H1 (cell line): ENCODE data around the gene FOXO6. TPM values are rescaled to one million over a fixed set of nuclear protein-coding genes. Genes with fewer than 3 reads are reported as not detected.

ENCODE experiments used
- CTCF ChIA-PET: fragments of 300-600 bp; sonication (Branson Sonifier 250); formaldehyde crosslinking; loops from one replicate; lab custom pipeline; 2021; ENCODE audit not compliant: partially characterized antibody; lab: Charles Lee
- POLR2A ChIA-PET: fragments of 300-600 bp; sonication (Branson Sonifier 250); formaldehyde crosslinking; loops from one replicate; lab custom pipeline; 2021; ENCODE audit warnings: inconsistent platforms; ENCODE audit not compliant: partially characterized antibody; lab: Charles Lee
- DNase-seq, 2 experiments: peaks; one replicate each; pipeline versions ENCODE4 v3.0.0 to v3.0.0-alpha.2; 2010 to 2022; ENCODE audit warnings: low spot score in 2 of 2, low read depth in 1 of 2, mixed read lengths in 1 of 2
- FAIRE-seq: peaks from 2 replicates; lab custom pipeline; 2011; peaks lifted over from hg19 to GRCh38; lab: Jason Lieb, UNC
- H2AFZ ChIP-seq: 2 replicates; pipeline ENCODE4 v1.8.1; 2012; ENCODE audit warnings: low read length, inconsistent platforms
- H2AK5ac ChIP-seq: 2 replicates; pipeline ENCODE4 v1.6.1; 2013; ENCODE audit warnings: low read depth, low read length
- H2BK120ac ChIP-seq: replicated peaks from 2 replicates; pipeline ENCODE3; 2013; ENCODE audit warnings: low read depth, low read length, inconsistent platforms
- H2BK12ac ChIP-seq: 2 replicates; pipeline ENCODE4 v1.6.1; 2013; ENCODE audit warnings: low read depth, low read length
- H2BK15ac ChIP-seq: 2 replicates; pipeline ENCODE4 v1.6.1; 2013; ENCODE audit warnings: low read length
- H2BK20ac ChIP-seq: 2 replicates; pipeline ENCODE4 v1.6.1; 2013; ENCODE audit warnings: low read length
- H2BK5ac ChIP-seq: 2 replicates; pipeline ENCODE4 v1.6.1; 2013; ENCODE audit warnings: low read depth, low read length
- H3K14ac ChIP-seq: 2 replicates; pipeline ENCODE4 v1.6.1; 2013; ENCODE audit warnings: inconsistent platforms; ENCODE audit not compliant: insufficient read length
- H3K18ac ChIP-seq: 2 replicates; pipeline ENCODE4 v1.6.1; 2013; ENCODE audit warnings: low read length; ENCODE audit errors: extremely low read depth
- H3K23ac ChIP-seq: 2 replicates; pipeline ENCODE4 v1.6.1; 2013; ENCODE audit warnings: inconsistent platforms; ENCODE audit not compliant: insufficient read length
- H3K23me2 ChIP-seq: 2 replicates; pipeline ENCODE4 v1.6.1; 2013; ENCODE audit warnings: low read depth, low read length
- H3K27ac ChIP-seq: 2 replicates; pipeline ENCODE4 v1.6.1; 2011; ENCODE audit warnings: low read depth, low read length, inconsistent platforms
- H3K27me3 ChIP-seq, 4 experiments: replicated peaks in 1 of 4; 1 replicate in 1 of 4; 2 replicates in 3 of 4; pipeline versions ENCODE4 v1.6.1 to v1.8.1; 2011 to 2013; ENCODE audit warnings: low read length in 3 of 4, mild to moderate bottlenecking in 3 of 4, inconsistent platforms in 2 of 4, mixed read lengths in 2 of 4, moderate library complexity in 1 of 4; ENCODE audit not compliant: control insufficient read depth in 3 of 4, insufficient read depth in 3 of 4; ENCODE audit errors: extremely low read depth in 1 of 4
- H3K36me3 ChIP-seq, 4 experiments: 2 replicates each; pipeline versions ENCODE4 v1.6.1 to v1.8.1; 2011 to 2013; ENCODE audit warnings: mild to moderate bottlenecking in 4 of 4, low read length in 3 of 4, moderate library complexity in 2 of 4, control low read depth in 1 of 4, inconsistent platforms in 1 of 4; ENCODE audit not compliant: insufficient read depth in 4 of 4, control insufficient read depth in 2 of 4
- H3K4ac ChIP-seq: replicated peaks from 2 replicates; pipeline ENCODE3; 2013; ENCODE audit warnings: low read length, low read depth, mixed read lengths, inconsistent platforms; ENCODE audit not compliant: insufficient read length
- H3K4me1 ChIP-seq, 4 experiments: replicated peaks in 1 of 4; 1 replicate in 1 of 4; 2 replicates in 3 of 4; pipeline versions ENCODE4 v1.6.1 to v1.8.1; 2011 to 2013; ENCODE audit warnings: low read length in 3 of 4, inconsistent platforms in 2 of 4, mixed read lengths in 1 of 4; ENCODE audit not compliant: insufficient read depth in 4 of 4, control insufficient read depth in 3 of 4
- H3K4me2 ChIP-seq, 2 experiments: 2 replicates each; pipeline versions ENCODE4 v1.6.1 to v1.8.1; 2011 to 2013; ENCODE audit warnings: low read depth in 2 of 2, low read length in 2 of 2, control low read depth in 1 of 2, inconsistent platforms in 1 of 2, mild to moderate bottlenecking in 1 of 2; ENCODE audit not compliant: insufficient read depth in 1 of 2
- H3K4me3 ChIP-seq, 4 experiments: fragments of 200-600, 300-600 bp in 1 of 4; sonication (generic), shearing (Covaris generic), sonication (Bioruptor Twin) in 1 of 4; 2 replicates each; pipeline versions ENCODE4 v1.5.1 to v1.8.1; 2011 to 2016; ENCODE audit warnings: low read length in 4 of 4, low read depth in 3 of 4, control low read depth in 2 of 4, inconsistent platforms in 2 of 4, mild to moderate bottlenecking in 2 of 4, mixed read lengths in 1 of 4, moderate library complexity in 1 of 4; ENCODE audit not compliant: insufficient read depth in 2 of 4; ENCODE audit errors: extremely low read depth in 1 of 4
- H3K56ac ChIP-seq: replicated peaks from 2 replicates; pipeline ENCODE3; 2013; ENCODE audit warnings: low read depth, mild to moderate bottlenecking, mixed read lengths, low read length, inconsistent platforms; ENCODE audit not compliant: insufficient read length
- H3K79me1 ChIP-seq: 2 replicates; pipeline ENCODE4 v1.6.1; 2013; ENCODE audit warnings: low read depth, low read length, control low read depth
- H3K79me2 ChIP-seq, 2 experiments: 2 replicates each; pipeline versions ENCODE4 v1.6.1 to v1.8.1; 2012 to 2013; ENCODE audit warnings: low read length in 2 of 2, mild to moderate bottlenecking in 2 of 2, inconsistent platforms in 1 of 2; ENCODE audit not compliant: insufficient read depth in 2 of 2, control insufficient read depth in 1 of 2
- H3K9ac ChIP-seq, 4 experiments: replicated peaks in 1 of 4; 1 replicate in 1 of 4; 2 replicates in 3 of 4; pipeline versions ENCODE4 v1.6.1 to v1.8.1; 2011 to 2013; ENCODE audit warnings: low read depth in 3 of 4, low read length in 3 of 4, control low read depth in 2 of 4, mild to moderate bottlenecking in 2 of 4, moderate library complexity in 2 of 4, inconsistent platforms in 1 of 4; ENCODE audit errors: extremely low read depth in 1 of 4
- H3K9me3 ChIP-seq, 2 experiments: 2 replicates each; pipeline versions ENCODE4 v1.6.1 to v1.8.1; 2012 to 2013; ENCODE audit warnings: mild to moderate bottlenecking in 2 of 2, moderate library complexity in 2 of 2, control low read depth in 1 of 2, inconsistent platforms in 1 of 2, low read depth in 1 of 2, low read length in 1 of 2, mixed read lengths in 1 of 2; ENCODE audit not compliant: insufficient read depth in 2 of 2
- H4K20me1 ChIP-seq, 2 experiments: replicated peaks in 1 of 2; 2 replicates each; pipeline versions ENCODE3 to v1.8.1; 2011 to 2013; ENCODE audit warnings: inconsistent platforms in 2 of 2, low read length in 2 of 2, mild to moderate bottlenecking in 1 of 2; ENCODE audit not compliant: insufficient read depth in 2 of 2, control insufficient read depth in 1 of 2
- H4K5ac ChIP-seq: 2 replicates; pipeline ENCODE4 v1.6.1; 2013; ENCODE audit warnings: low read length, low read depth, mixed read lengths, inconsistent platforms; ENCODE audit not compliant: insufficient read length
- H4K8ac ChIP-seq: 2 replicates; pipeline ENCODE4 v1.8.0; 2013; ENCODE audit warnings: mild to moderate bottlenecking, moderate library complexity, low read length, inconsistent platforms; ENCODE audit not compliant: insufficient read depth; ENCODE audit errors: extremely low read depth
- H4K91ac ChIP-seq: replicated peaks from 2 replicates; pipeline ENCODE3; 2013; ENCODE audit warnings: low read length, mixed read lengths, inconsistent platforms; ENCODE audit not compliant: insufficient read length
- MAFK ChIP-seq: IDR thresholded peaks from 2 replicates; pipeline ENCODE4 v1.6.1; 2012; ENCODE audit warnings: low read depth, mild to moderate bottlenecking, improper control_type of control experiment, low read length
- RAD21 ChIP-seq, 2 experiments: IDR thresholded peaks in 1 of 2; conservative IDR thresholded peaks in 1 of 2; 2 replicates each; pipeline ENCODE4 v1.6.1; 2011; ENCODE audit warnings: low read depth in 2 of 2, low read length in 2 of 2, improper control_type of control experiment in 1 of 2, inconsistent platforms in 1 of 2, mild to moderate bottlenecking in 1 of 2, moderate library complexity in 1 of 2
- SRF ChIP-seq: IDR thresholded peaks from 2 replicates; pipeline ENCODE4 v1.6.1; 2011; ENCODE audit warnings: mild to moderate bottlenecking, low read depth, low read length, moderate library complexity
- YY1 ChIP-seq: IDR thresholded peaks from 2 replicates; pipeline ENCODE4 v1.6.1; 2011; ENCODE audit warnings: low read depth, mild to moderate bottlenecking, low read length
- ZNF274 ChIP-seq: IDR thresholded peaks from 2 replicates; pipeline ENCODE4 v1.7.0; 2012; ENCODE audit warnings: low read length, borderline replicate concordance; ENCODE audit errors: extremely low read depth
- WGBS, 2 experiments: shearing (Covaris generic) in 1 of 2; methylation state at CpG; one replicate each; pipeline versions ENCODE4 v1.1.6 to v1.1.7; 2013 to 2015; ENCODE audit warnings: low lambda C conversion rate in 2 of 2, mixed read lengths in 2 of 2, inconsistent platforms in 1 of 2, low coverage in 1 of 2, missing lambda C conversion rate in 1 of 2; ENCODE audit not compliant: insufficient replicate concordance in 2 of 2, insufficient coverage in 1 of 2, insufficient read length in 1 of 2; ENCODE audit errors: extremely low coverage in 1 of 2, missing lambda C conversion rate in 1 of 2; 5-methylcytosine and 5-hydroxymethylcytosine counted together
- polyA plus RNA-seq, 7 experiments: library from polyadenylated mRNA; depleted of rRNA in 3 of 7; stranded (reverse) in 5 of 7; unstranded in 2 of 7; fragments of >200 nt in 5 of 7; fragments of 200-250 nt in 2 of 7; gene quantifications; 1 replicate in 5 of 7; 2 replicates in 1 of 7; 4 replicates in 1 of 7; pipeline versions ENCODE4 v1.2.1 to v1.2.3, GENCODE V29; 2011 to 2013; ENCODE audit warnings: missing spikeins in 2 of 7, mixed read lengths in 2 of 7
- total RNA-seq: library from RNA; stranded (reverse); fragmentation: NEBNext Ultra II Directional; extraction: Animal tissue kit (Norgen Biotek cat#: 25700); gene quantifications from 2 replicates; pipeline ENCODE4 v1.2.1, GENCODE V29; 2021

FOXO6 gene
- total and polyA plus RNA-seq, 2 of the 8 experiments (the other 6 are each of a cell fraction or from before 2014, with no cell fraction given), result 0.59 to 3.0 TPM

DNA sequence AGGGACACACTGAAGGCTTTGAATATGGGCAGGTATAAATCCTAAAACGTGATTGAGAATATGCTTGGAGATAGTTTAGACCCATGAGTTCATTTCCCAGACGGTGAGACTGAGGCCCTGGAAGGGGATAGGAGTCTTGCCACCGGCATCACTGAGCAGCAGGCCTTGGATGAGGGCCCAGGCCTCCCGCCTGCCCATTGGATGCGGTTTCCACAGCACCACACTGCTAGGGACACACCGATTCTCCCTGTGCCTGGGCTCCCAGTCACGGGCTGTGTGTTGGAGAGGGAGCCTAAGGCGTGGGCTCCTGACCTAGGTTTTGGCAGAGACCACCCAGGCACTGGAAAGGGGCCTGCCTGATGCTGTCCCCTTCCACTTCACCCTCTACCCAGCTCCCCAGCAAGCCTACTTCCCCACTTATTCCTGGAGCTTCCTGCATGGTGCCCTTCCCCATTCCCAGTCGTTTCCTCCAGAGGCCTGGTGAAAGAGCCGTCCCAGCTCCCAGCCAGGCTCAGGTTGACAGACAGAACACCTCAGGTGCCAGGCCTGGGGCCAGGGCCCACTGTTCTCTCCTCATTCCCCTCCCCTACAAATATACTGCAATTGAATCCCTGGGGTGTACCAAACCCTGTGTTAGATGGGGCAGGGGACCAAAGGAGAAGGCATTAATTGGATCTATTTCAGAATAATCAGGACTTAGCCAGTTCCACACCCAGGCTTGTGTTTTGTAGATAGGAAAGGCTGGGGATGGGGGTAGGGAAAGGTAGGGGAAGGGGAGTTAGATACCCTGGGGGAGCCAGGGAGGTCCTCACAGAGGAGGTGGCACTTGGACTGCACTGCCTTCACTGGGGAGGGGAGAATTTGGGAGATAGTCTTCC, 3.4 kb downstream of the FOXO6 start:
- CTCF ChIA-PET, result interaction anchor here (2.1 to 11.6 kb wide), 6 partner anchors 13 to 59 kb away, joined by 6 to 173 read pairs (median 10); no protein-coding TSS in a partner anchor
- DNase-seq, result no peak
- H2AFZ ChIP-seq, result no peak overlapping the region
- TF ChIP-seq SRF, result no peak
- TF ChIP-seq YY1, result no peak
- no peak for TF ChIP-seq RAD21 (IDR thresholded peaks at IDR 0.05 in 1 of 2, conservative IDR thresholded peaks at IDR 0.05 in 1 of 2; ENCODE audit: low read depth in 2 of 2, low read length in 2 of 2)
- TF ChIP-seq ZNF274, result no peak
- TF ChIP-seq MAFK, result no peak

More for the DNA sequence above, 3.4 kb downstream of the FOXO6 start:
- H3K23ac ChIP-seq, result no peak overlapping the region
- no peak overlapping the region for H2BK120ac ChIP-seq
- no peak overlapping the region for H4K91ac ChIP-seq
- 0 out of 2 replicates have a peak overlapping the region, but pooled peaks have one; percentile 59 for H2AK5ac ChIP-seq
- H3K23me2 ChIP-seq, result peaks cover 19% of the 10 kb centered on the region
- H3K14ac ChIP-seq, result no peak overlapping the region
- no peak overlapping the region for H3K4me3 ChIP-seq
- no peak overlapping the region for H3K4ac ChIP-seq
- peaks cover 5 to 11% of the 10 kb centered on the region in 2 experiments for H4K20me1 ChIP-seq
- H3K9ac ChIP-seq, result no peak overlapping the region
- H3K27ac ChIP-seq, result no peak overlapping the region
- no peak overlapping the region for H3K56ac ChIP-seq
- H2BK20ac ChIP-seq, result 0 out of 2 replicates have a peak overlapping the region, but pooled peaks have one; percentile 61
- no peaks in the 10 kb centered on the region for H3K36me3 ChIP-seq
- H2BK12ac ChIP-seq, result no peak overlapping the region
- POLR2A ChIA-PET, result interaction anchor here (1.2 to 1.8 kb wide), 2 partner anchors 17 to 59 kb away, joined by 3 to 6 read pairs; no protein-coding TSS in a partner anchor
- 86% methylated on average over 8 of the region's 10 CpGs; no CpG with 5 or more reads in 1 of the 2 experiments for WGBS, 2 experiments
- peaks cover 13 to 56% (median 40%) of the 10 kb centered on the region in 4 experiments for H3K4me1 ChIP-seq
- peaks cover 21 to 52% (median 37%) of the 10 kb centered on the region in 4 experiments for H3K27me3 ChIP-seq
- no peak overlapping the region; a peak in 1 of 4 replicates for H3K4me2 ChIP-seq
- H2BK15ac ChIP-seq, result peak overlapping the region; percentile 72; the same call in 1 of the 2 replicates
- no peak overlapping the region for H4K5ac ChIP-seq
- no peaks in the 10 kb centered on the region for H3K9me3 ChIP-seq
- H3K79me1 ChIP-seq, result no peaks in the 10 kb centered on the region
- no peak overlapping the region for H3K18ac ChIP-seq
- H2BK5ac ChIP-seq, result 0 out of 2 replicates have a peak overlapping the region, but pooled peaks have one; percentile 27
- FAIRE-seq, result no peak
- H4K8ac ChIP-seq, result no peak overlapping the region
- H3K79me2 ChIP-seq, result no peaks in the 10 kb centered on the region
